Mesothelial cell of epicardium (in vitro differentiated cells): ENCODE measurements around the gene PDE4D. TPM values are rescaled to one million over a fixed set of nuclear protein-coding genes. Genes with fewer than 3 reads are reported as not detected.
A peak's percentile ranks its signal among the peaks of the same experiment; 100 is the strongest.

Source experiments
- DNase-seq, 2 experiments: peaks; one replicate each; pipeline ENCODE4 v3.0.0; 2021; ENCODE audit warnings: low spot score in 2 of 2; ENCODE audit not compliant: unreplicated experiment in 2 of 2
- H3K27ac Mint-ChIP-seq: 2 replicates; pipeline ENCODE4 v1.8.0; 2021; ENCODE audit warnings: mixed read lengths
- H3K27me3 Mint-ChIP-seq: 2 replicates; pipeline ENCODE4 v1.8.0; 2021; ENCODE audit warnings: low read depth, mixed read lengths
- H3K36me3 Mint-ChIP-seq: 2 replicates; pipeline ENCODE4 v1.8.0; 2021; ENCODE audit warnings: mixed read lengths
- H3K4me1 Mint-ChIP-seq: 2 replicates; pipeline ENCODE4 v1.8.0; 2021; ENCODE audit warnings: mixed read lengths
- H3K4me3 Mint-ChIP-seq: 2 replicates; pipeline ENCODE4 v1.8.0; 2021; ENCODE audit warnings: mild to moderate bottlenecking, moderate library complexity, mixed read lengths
- H3K9me3 Mint-ChIP-seq: 2 replicates; pipeline ENCODE4 v1.8.0; 2021; ENCODE audit warnings: mixed read lengths
- CTCF ChIP-seq: fragments of 200-600 bp; sonication (generic); IDR thresholded peaks from one replicate; pipeline ENCODE4 v1.5.0; 2021; ENCODE audit warnings: antibody characterized with exemption; ENCODE audit not compliant: unreplicated experiment
- total RNA-seq: library from RNA; stranded (reverse); gene quantifications from 3 replicates; pipeline ENCODE4 v1.2.1, GENCODE V29; 2021

PDE4D gene
- total RNA-seq, 1 donor from 2014 or later: 105 TPM

GRCh38 chr5:59222687-59223511, 670.6 kb downstream of the PDE4D start:
- Mint-ChIP-seq H3K36me3 (peaks cover 13% of the 10 kb centered on the region), H3K27ac (peak overlapping the region; percentile 57), H3K27me3 (no peaks in the 10 kb centered on the region), H3K4me3 (no peak overlapping the region), H3K4me1 (peaks cover 25% of the 10 kb centered on the region), H3K9me3 (peaks cover 13% of the 10 kb centered on the region)
- no peak for DNase-seq
- TF ChIP-seq CTCF: no peak

DNA sequence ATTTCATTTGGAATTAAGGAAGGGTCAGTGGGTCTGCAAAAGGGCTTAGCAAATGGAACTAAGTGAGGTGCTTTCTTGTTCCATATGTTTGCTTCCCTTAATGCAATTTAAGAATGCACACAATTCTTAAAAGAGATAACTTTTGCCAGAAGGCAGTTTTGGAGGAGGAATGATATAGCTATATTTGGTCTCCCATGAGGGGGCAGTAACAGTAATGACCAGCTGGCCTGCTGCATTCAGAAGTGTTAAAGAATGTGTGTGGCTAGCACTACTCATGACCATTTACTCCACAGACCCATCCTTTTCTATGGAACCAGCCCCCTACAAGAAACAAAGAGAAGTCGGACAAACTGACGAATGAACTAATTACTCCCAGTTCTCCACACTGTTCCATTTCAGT, 671.8 kb downstream of the PDE4D start:
- DNase-seq: no peak
- peaks cover 28% of the 10 kb centered on the region for H3K4me1 Mint-ChIP-seq

DNA sequence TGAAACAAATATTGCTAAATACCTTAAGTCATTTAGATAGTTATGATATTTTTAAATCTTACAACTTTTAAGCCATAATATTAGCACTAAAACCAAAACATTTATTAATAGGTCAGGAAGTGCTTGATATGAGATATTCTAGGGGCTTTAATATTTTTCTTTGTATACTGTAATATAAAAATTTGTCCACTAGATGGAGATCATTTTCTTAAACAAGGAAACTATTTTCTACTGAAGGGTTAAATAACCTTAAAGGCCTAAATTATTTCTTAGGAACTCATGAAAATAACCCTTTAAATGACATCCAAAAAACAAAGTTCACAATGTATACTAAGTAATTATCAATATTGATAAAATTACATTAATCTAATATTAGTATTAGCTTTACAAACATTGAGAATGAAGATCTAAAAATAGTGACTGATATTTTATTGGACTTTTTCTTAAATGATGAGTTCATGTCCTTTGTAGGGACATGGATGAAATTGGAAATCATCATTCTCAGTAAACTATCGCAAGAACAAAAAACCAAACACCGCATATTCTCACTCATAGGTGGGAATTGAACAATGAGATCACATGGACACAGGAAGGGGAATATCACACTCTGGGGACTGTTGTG, 675.0 kb downstream of the PDE4D start:
- Mint-ChIP-seq H3K27me3 (no peaks in the 10 kb centered on the region), H3K36me3 (peaks cover 9% of the 10 kb centered on the region), H3K4me3 (no peak overlapping the region), H3K9me3 (no peaks in the 10 kb centered on the region), H3K4me1 (peaks cover 26% of the 10 kb centered on the region), H3K27ac (no peak overlapping the region)
- peak; percentile 82 for TF ChIP-seq CTCF
- no peak for DNase-seq

More for the DNA sequence above, 671.8 kb downstream of the PDE4D start:
- peaks cover 10% of the 10 kb centered on the region for H3K9me3 Mint-ChIP-seq
- peaks cover 12% of the 10 kb centered on the region for H3K36me3 Mint-ChIP-seq
- no peak overlapping the region for H3K27ac Mint-ChIP-seq
- no peaks in the 10 kb centered on the region for H3K27me3 Mint-ChIP-seq
- no peak for TF ChIP-seq CTCF
- no peak overlapping the region for H3K4me3 Mint-ChIP-seq

GRCh38 chr5:59216841-59217240, 676.7 kb downstream of the PDE4D start:
- Mint-ChIP-seq H3K9me3 (no peaks in the 10 kb centered on the region), H3K36me3 (peaks cover 19% of the 10 kb centered on the region), H3K4me3 (no peak overlapping the region), H3K27ac (no peak overlapping the region), H3K4me1 (peaks cover 18% of the 10 kb centered on the region), H3K27me3 (no peaks in the 10 kb centered on the region)
- no peak for DNase-seq
- no peak for TF ChIP-seq CTCF

GRCh38 chr5:59212596-59212995, 680.9 kb downstream of the PDE4D start:
- H3K27me3 Mint-ChIP-seq: no peaks in the 10 kb centered on the region
- no peak overlapping the region for H3K27ac Mint-ChIP-seq
- H3K9me3 Mint-ChIP-seq: no peaks in the 10 kb centered on the region
- H3K4me3 Mint-ChIP-seq: no peak overlapping the region
- no peak for TF ChIP-seq CTCF
- DNase-seq: no peak
- H3K36me3 Mint-ChIP-seq: peaks cover 19% of the 10 kb centered on the region
- H3K4me1 Mint-ChIP-seq: peaks cover 18% of the 10 kb centered on the region
